ENCODE data around the gene MTURN. TPM values are rescaled to one million over a fixed set of nuclear protein-coding genes. Genes with fewer than 3 reads are reported as not detected.

The MTURN gene
- total RNA-seq, 1 donor from 2014 or later = 21.1 TPM

- Histone ChIP-seq H3K4me3 (ENCODE audit: low read depth, low read length) (no peak overlapping the region), H3K36me3 (ENCODE audit: control insufficient read depth, insufficient read depth, low read length) (no peaks in the 10 kb centered on the region), H3K27me3 (ENCODE audit: control insufficient read depth, insufficient read depth, low read length) (no peaks in the 10 kb centered on the region)
- DNase-seq (ENCODE audit: low read depth) = no peak
- TF ChIP-seq CTCF (IDR thresholded peaks at IDR 0.05; ENCODE audit: insufficient read depth, low read length, poor library complexity, severe bottlenecking) = no peak
These were observed 10.7 kb downstream of the MTURN start for GRCh38 chr7:30145426-30145970.

- no peak for DNase-seq (ENCODE audit: low read depth)
- no peak for TF ChIP-seq CTCF (IDR thresholded peaks at IDR 0.05; ENCODE audit: insufficient read depth, low read length, poor library complexity, severe bottlenecking)
- H3K36me3 ChIP-seq (ENCODE audit: control insufficient read depth, insufficient read depth, low read length) = no peaks in the 10 kb centered on the region
- H3K27me3 ChIP-seq (ENCODE audit: control insufficient read depth, insufficient read depth, low read length) = no peaks in the 10 kb centered on the region
- no peak overlapping the region for H3K4me3 ChIP-seq (ENCODE audit: low read depth, low read length)
These were observed 11.4 kb downstream of the MTURN start for GRCh38 chr7:30146127-30146612.

- Histone ChIP-seq H3K4me3 (ENCODE audit: low read depth, low read length) (no peak overlapping the region), H3K27me3 (ENCODE audit: control insufficient read depth, insufficient read depth, low read length) (no peaks in the 10 kb centered on the region), H3K36me3 (ENCODE audit: control insufficient read depth, insufficient read depth, low read length) (no peaks in the 10 kb centered on the region)
- TF ChIP-seq CTCF (IDR thresholded peaks at IDR 0.05; ENCODE audit: insufficient read depth, low read length, poor library complexity, severe bottlenecking) = no peak
- DNase-seq (ENCODE audit: low read depth) = no peak
These were observed 12.4 kb downstream of the MTURN start for GRCh38 chr7:30147223-30147622.

GRCh38 chr7:30147785-30148184 lies 13.0 kb downstream of the MTURN start:
- H3K4me3 ChIP-seq (ENCODE audit: low read depth, low read length) = no peak overlapping the region
- TF ChIP-seq CTCF (IDR thresholded peaks at IDR 0.05; ENCODE audit: insufficient read depth, low read length, poor library complexity, severe bottlenecking) = no peak
- no peak for DNase-seq (ENCODE audit: low read depth)
- no peaks in the 10 kb centered on the region for H3K36me3 ChIP-seq (ENCODE audit: control insufficient read depth, insufficient read depth, low read length)
- H3K27me3 ChIP-seq (ENCODE audit: control insufficient read depth, insufficient read depth, low read length) = no peaks in the 10 kb centered on the region

GRCh38 chr7:30148426-30148825 lies 13.6 kb downstream of the MTURN start:
- no peaks in the 10 kb centered on the region for H3K27me3 ChIP-seq (ENCODE audit: control insufficient read depth, insufficient read depth, low read length)
- no peak for TF ChIP-seq CTCF (IDR thresholded peaks at IDR 0.05; ENCODE audit: insufficient read depth, low read length, poor library complexity, severe bottlenecking)
- H3K4me3 ChIP-seq (ENCODE audit: low read depth, low read length) = no peak overlapping the region
- H3K36me3 ChIP-seq (ENCODE audit: control insufficient read depth, insufficient read depth, low read length) = no peaks in the 10 kb centered on the region
- no peak for DNase-seq (ENCODE audit: low read depth)

GRCh38 chr7:30148951-30149459 lies 14.2 kb downstream of the MTURN start:
- H3K27me3 ChIP-seq (ENCODE audit: control insufficient read depth, insufficient read depth, low read length) = no peaks in the 10 kb centered on the region
- H3K36me3 ChIP-seq (ENCODE audit: control insufficient read depth, insufficient read depth, low read length) = no peaks in the 10 kb centered on the region
- H3K4me3 ChIP-seq (ENCODE audit: low read depth, low read length) = no peak overlapping the region
- no peak for DNase-seq (ENCODE audit: low read depth)
- no peak for TF ChIP-seq CTCF (IDR thresholded peaks at IDR 0.05; ENCODE audit: insufficient read depth, low read length, poor library complexity, severe bottlenecking)

Measured in kidney epithelial cell (primary cell).